Transverse colon (tissue), 4 donors: ENCODE results near the gene LGALS12. TPM values are rescaled to one million over a fixed set of nuclear protein-coding genes. Genes with fewer than 3 reads are reported as not detected.

Experiments
- DNase-seq: peaks from one replicate; pipeline ENCODE4 v3.0.0-alpha.2; 2019
- H3K27ac ChIP-seq, 4 donors: fragments of 200-600 bp; sonication (generic); 2 replicates each; pipeline ENCODE4 v1.5.1; 2016 to 2018; ENCODE audit warnings: inconsistent platforms in 4 of 4
- H3K27me3 ChIP-seq: fragments of 200-600 bp; sonication (generic); 2 replicates; pipeline ENCODE4 v1.5.1; 2017; ENCODE audit warnings: inconsistent platforms
- H3K36me3 ChIP-seq, 4 donors: fragments of 200-600 bp; sonication (generic); 2 replicates each; pipeline ENCODE4 v1.5.1; 2017 to 2019; ENCODE audit warnings: inconsistent platforms in 4 of 4
- H3K4me1 ChIP-seq, 4 donors: fragments of 200-600 bp; sonication (generic); 2 replicates each; pipeline ENCODE4 v1.5.1; 2017 to 2020; ENCODE audit warnings: inconsistent platforms in 4 of 4
- H3K4me3 ChIP-seq, 4 donors: fragments of 200-600 bp; sonication (generic); 1 replicate in 1 of 4; 2 replicates in 3 of 4; pipeline versions ENCODE4 v1.5.1 to v1.6.1; 2017 to 2019; ENCODE audit warnings: inconsistent platforms in 4 of 4
- H3K9me3 ChIP-seq, 2 donors: fragments of 200-600 bp; sonication (generic); 2 replicates each; pipeline ENCODE4 v1.5.1; 2017 to 2019; ENCODE audit warnings: inconsistent platforms in 2 of 2
- EP300 ChIP-seq: sonication (generic); formaldehyde crosslinking; IDR thresholded peaks from one replicate; pipeline ENCODE4 v1.6.1; 2017; ENCODE audit warnings: antibody characterized with exemption, low read depth
- POLR2A ChIP-seq: fragments of 450-650 bp; IDR thresholded peaks from one replicate; pipeline ENCODE4 v1.6.1; 2016; ENCODE audit warnings: antibody characterized with exemption, mild to moderate bottlenecking, moderate library complexity
- POLR2AphosphoS5 ChIP-seq, 3 donors: sonication (generic); formaldehyde crosslinking; IDR thresholded peaks; one replicate each; pipeline ENCODE4 v1.6.1; 2016; ENCODE audit warnings: antibody characterized with exemption in 3 of 3
- WGBS, 2 donors: methylation state at CpG; one replicate each; pipeline ENCODE4 v1.1.5; 2018; ENCODE audit warnings: low coverage in 1 of 2; 5-methylcytosine and 5-hydroxymethylcytosine counted together
- in situ Hi-C, 4 donors: fragments of 200-750 bp; cut with MboI; loops; one replicate each; pipeline versions ENCODE4 v1.15.0 to v1.15.1; 2017; ENCODE audit warnings: low sequenced_read_pairs in 3 of 4, low pct_ligation_motif_present in 1 of 4, low pct_unique_long_range_greater_than_20kb in 1 of 4
- intact Hi-C: fragments of 100-400 bp; cut with DNase I; formaldehyde crosslinking; loops from one replicate; pipeline ENCODE4 v1.15.1; 2023; ENCODE audit warnings: low total_unique reads
- total RNA-seq, 4 donors: library from RNA; depleted of rRNA; stranded (reverse); fragments of >200 nt; gene quantifications; one replicate each; pipeline ENCODE4 v1.1.0, GENCODE V29; 2016
- TF ChIP-seq, protein P1 (sequence below), 5 experiments: fragments of 200-600 bp in 3 of 5; fragments of 450-650 bp in 2 of 5; sonication (generic) in 3 of 5; IDR thresholded peaks; 1 replicate in 2 of 5; 2 replicates in 3 of 5; pipeline ENCODE4 v1.5.1; 2016 to 2017; ENCODE audit warnings: antibody characterized with exemption in 5 of 5, inconsistent platforms in 3 of 5, mild to moderate bottlenecking in 2 of 5, moderate library complexity in 1 of 5

Gene LGALS12
- total RNA-seq, 4 donors from 2014 or later, result 0.64 TPM; not detected in 3

DNA sequence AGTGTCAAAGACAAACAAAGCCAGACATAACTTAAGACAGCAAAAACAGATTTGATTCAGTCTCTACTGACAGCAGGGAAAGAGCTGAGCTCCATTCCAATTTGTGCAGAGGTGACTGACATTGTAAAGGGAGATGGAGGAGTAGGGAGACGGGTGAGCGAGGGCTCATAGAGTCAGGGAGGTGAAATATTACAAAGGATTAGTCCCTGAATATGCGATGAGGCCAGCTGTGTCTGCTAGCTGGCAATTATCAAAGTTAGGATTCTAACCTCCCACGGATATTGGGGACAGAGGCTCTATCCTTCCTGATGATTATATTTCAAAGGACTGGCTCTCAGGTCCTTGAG is 49.0 kb downstream of the LGALS12 start:
- Histone ChIP-seq H3K4me1 (peaks cover 0 to 20% (median 2%) of the 10 kb centered on the region in 4 donors), H3K36me3 (no peaks in the 10 kb centered on the region), H3K9me3 (no peaks in the 10 kb centered on the region), H3K27me3 (no peaks in the 10 kb centered on the region), H3K27ac (no peak overlapping the region), H3K4me3 (no peak overlapping the region)
- in situ Hi-C loops, result no loop called here
- no peak for DNase-seq
- intact Hi-C loops, result loop anchor here (1.0 kb wide), 1 partner anchor 35 kb away; no protein-coding TSS in a partner anchor
- WGBS, 2 donors, result 87 to 95% methylated on average over 3 to 4 of the region's 4 CpGs
- TF ChIP-seq POLR2A, result no peak

DNA sequence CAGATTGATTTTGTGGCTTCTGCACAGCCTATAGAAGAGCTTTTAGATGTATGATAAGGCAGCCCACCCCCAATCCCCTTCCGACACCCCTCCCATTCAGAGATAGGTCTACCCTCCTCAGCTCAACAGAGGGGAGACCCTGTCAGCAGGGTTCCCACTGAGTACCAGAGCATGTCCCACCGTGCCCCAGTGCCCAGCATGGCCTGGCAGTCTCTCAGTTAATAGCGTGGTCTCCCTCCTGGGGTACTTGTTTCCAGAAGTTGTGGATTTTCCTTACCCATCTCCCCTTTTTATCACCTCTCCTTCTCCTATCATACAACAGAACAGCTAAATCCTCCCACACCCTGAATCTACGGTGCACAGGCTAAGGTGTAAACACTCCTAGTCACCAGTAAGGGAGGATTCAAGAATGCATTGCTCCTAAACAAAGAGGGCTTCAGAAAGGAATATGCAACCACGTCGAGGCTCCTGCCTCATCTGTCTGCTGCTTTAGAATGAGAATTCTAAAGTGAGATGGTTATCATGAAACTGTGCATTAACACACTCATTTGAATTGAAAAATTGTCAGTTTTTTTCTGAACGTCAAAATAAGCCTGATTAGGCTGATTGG is 50.6 kb downstream of the LGALS12 start:
- DNase-seq, result no peak
- no peaks in the 10 kb centered on the region for H3K27me3 ChIP-seq
- intact Hi-C loops, result no loop called here

DNA sequence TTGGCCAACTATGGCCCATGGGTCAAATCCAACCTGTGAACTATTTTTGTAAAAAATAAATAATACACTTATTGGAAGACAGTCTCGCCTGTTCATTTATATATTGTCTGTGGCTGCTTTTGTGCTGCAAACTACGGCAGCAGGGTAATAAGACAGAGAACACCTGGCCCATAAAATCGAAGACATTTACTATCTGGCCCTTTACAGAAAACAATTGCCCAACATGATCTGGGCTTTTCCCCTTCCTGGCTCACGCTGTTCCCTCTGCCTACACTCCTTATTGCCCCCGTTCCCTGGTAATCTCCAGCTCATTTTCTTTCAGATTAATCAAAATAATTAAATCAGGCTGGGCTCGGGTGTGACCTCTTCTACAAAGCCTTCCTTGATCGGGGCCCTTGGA is 51.7 kb downstream of the LGALS12 start:
- TF ChIP-seq POLR2AphosphoS5 (IDR thresholded peaks at IDR 0.05) (no peak), EP300 (no peak), POLR2A (no peak)
- TF ChIP-seq, protein P1, sequence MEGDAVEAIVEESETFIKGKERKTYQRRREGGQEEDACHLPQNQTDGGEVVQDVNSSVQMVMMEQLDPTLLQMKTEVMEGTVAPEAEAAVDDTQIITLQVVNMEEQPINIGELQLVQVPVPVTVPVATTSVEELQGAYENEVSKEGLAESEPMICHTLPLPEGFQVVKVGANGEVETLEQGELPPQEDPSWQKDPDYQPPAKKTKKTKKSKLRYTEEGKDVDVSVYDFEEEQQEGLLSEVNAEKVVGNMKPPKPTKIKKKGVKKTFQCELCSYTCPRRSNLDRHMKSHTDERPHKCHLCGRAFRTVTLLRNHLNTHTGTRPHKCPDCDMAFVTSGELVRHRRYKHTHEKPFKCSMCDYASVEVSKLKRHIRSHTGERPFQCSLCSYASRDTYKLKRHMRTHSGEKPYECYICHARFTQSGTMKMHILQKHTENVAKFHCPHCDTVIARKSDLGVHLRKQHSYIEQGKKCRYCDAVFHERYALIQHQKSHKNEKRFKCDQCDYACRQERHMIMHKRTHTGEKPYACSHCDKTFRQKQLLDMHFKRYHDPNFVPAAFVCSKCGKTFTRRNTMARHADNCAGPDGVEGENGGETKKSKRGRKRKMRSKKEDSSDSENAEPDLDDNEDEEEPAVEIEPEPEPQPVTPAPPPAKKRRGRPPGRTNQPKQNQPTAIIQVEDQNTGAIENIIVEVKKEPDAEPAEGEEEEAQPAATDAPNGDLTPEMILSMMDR (IDR thresholded peaks at IDR 0.05), result no peak
- Histone ChIP-seq H3K4me3 (no peak overlapping the region), H3K27me3 (no peaks in the 10 kb centered on the region), H3K4me1 (peaks cover 0 to 28% (median 7%) of the 10 kb centered on the region in 4 donors), H3K36me3 (no peaks in the 10 kb centered on the region), H3K27ac (no peak overlapping the region), H3K9me3 (no peaks in the 10 kb centered on the region)
- in situ Hi-C loops, result no loop called here
- intact Hi-C loops, result no loop called here
- WGBS, 2 donors, result 43 to 53% methylated on average over 7 of the region's 7 CpGs
- no peak for DNase-seq

More for the DNA sequence above, 50.6 kb downstream of the LGALS12 start:
- Histone ChIP-seq H3K36me3 (no peaks in the 10 kb centered on the region), H3K4me3 (no peak overlapping the region), H3K4me1 (peaks cover 0 to 28% (median 7%) of the 10 kb centered on the region in 4 donors), H3K27ac (no peak overlapping the region), H3K9me3 (no peaks in the 10 kb centered on the region)
- 74 to 85% methylated on average over 5 to 7 of the region's 7 CpGs for WGBS, 2 donors
- TF ChIP-seq, protein P1 (IDR thresholded peaks at IDR 0.05), result no peak
- TF ChIP-seq POLR2A, result no peak
- TF ChIP-seq POLR2AphosphoS5 (IDR thresholded peaks at IDR 0.05), result no peak
- no peak for TF ChIP-seq EP300
- in situ Hi-C loops, result no loop called here

DNA sequence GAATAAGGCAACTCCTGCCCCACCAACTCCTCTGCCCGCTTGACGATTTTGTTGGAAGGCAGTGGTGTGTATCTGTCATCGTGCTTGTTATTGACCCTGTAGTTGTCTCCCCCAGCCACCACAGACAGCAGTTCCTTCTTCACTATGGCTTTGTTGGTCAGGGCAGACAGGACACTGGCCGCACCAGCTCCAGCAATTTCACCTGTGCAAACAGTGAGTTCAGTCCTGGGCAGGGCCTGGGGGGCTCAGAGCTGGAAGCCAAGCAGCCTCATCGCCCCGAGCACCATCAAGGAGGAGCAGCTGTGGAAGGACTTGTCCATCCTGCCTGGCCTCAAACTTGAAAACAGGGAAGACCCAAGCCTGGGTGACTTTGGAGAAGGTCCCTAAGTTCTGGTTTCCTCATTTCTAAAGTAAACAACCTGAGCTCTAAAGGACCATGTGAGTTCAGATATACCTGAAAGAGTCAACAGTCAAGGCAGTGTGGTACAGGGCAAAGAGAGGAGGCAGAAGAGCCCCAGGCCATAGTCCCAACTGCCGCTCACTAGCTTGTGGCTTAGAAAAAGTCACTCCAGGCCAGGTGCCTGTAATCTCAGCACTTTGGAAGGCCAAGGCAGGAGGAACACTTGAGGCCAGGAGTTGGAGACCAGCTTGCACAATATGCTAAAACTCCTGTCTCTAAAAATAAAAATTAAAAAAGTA is 52.7 kb downstream of the LGALS12 start:
- H3K4me3 ChIP-seq, result no peak overlapping the region
- intact Hi-C loops, result no loop called here
- in situ Hi-C loops, result no loop called here
- H3K36me3 ChIP-seq, result no peaks in the 10 kb centered on the region
- H3K4me1 ChIP-seq, result peaks cover 0 to 22% (median 8%) of the 10 kb centered on the region in 4 donors
- DNase-seq, result no peak
- 93% methylated on average over 7 of the region's 7 CpGs; no CpG with 5 or more reads in 1 of the 2 donors for WGBS, 2 donors
- H3K9me3 ChIP-seq, result no peaks in the 10 kb centered on the region
- H3K27ac ChIP-seq, result no peak overlapping the region
- no peak for TF ChIP-seq POLR2A
- TF ChIP-seq, protein P1 (IDR thresholded peaks at IDR 0.05), result no peak
- TF ChIP-seq POLR2AphosphoS5 (IDR thresholded peaks at IDR 0.05), result no peak
- no peak for TF ChIP-seq EP300
- H3K27me3 ChIP-seq, result no peaks in the 10 kb centered on the region
